B cell (primary cell): ENCODE results near the gene COA8. TPM values are rescaled to one million over a fixed set of nuclear protein-coding genes. Genes with fewer than 3 reads are reported as not detected.

Experiments used
- ATAC-seq: fragments of 200-7000 bp; cut with Tn5 transposase; one replicate; pipeline ENCODE4 v1.10.0; 2021; ENCODE audit warnings: low read depth, mild to moderate bottlenecking, moderate number of reproducible peaks, moderate library complexity
- CTCF ChIA-PET: fragments of 350-600 bp; sonication (Branson Sonifier 250); formaldehyde crosslinking; loops from one replicate; lab custom pipeline; 2021; ENCODE audit warnings: antibody characterized with exemption, inconsistent platforms; lab: Charles Lee
- POLR2A ChIA-PET: fragments of 350-600 bp; sonication (Branson Sonifier 250); formaldehyde crosslinking; loops from one replicate; lab custom pipeline; 2021; ENCODE audit warnings: antibody characterized with exemption; lab: Charles Lee
- DNase-seq: peaks from one replicate; pipeline ENCODE4 v3.0.0; 2013
- H2AFZ ChIP-seq: 2 replicates; pipeline ENCODE4 v1.6.1; 2012; ENCODE audit warnings: mild to moderate bottlenecking, low read depth, low read length; ENCODE audit not compliant: insufficient read depth, poor library complexity, severe bottlenecking
- H3K27ac ChIP-seq, 2 donors: 1 replicate in 1 of 2; 2 replicates in 1 of 2; pipeline ENCODE4 v1.5.1; 2012 to 2013; ENCODE audit warnings: low read length in 2 of 2, mild to moderate bottlenecking in 2 of 2, moderate library complexity in 1 of 2
- H3K27me3 ChIP-seq, 4 experiments: fragments of 200-600 bp in 1 of 4; sonication (generic) in 1 of 4; replicated peaks in 1 of 4; 1 replicate in 2 of 4; 2 replicates in 2 of 4; pipeline versions ENCODE4 v1.6.1 to v1.7.0; 2013 to 2016; ENCODE audit warnings: low read length in 3 of 4, mild to moderate bottlenecking in 2 of 4, mixed read lengths in 1 of 4, moderate library complexity in 1 of 4; ENCODE audit not compliant: insufficient read depth in 4 of 4, control insufficient read depth in 3 of 4; ENCODE audit errors: control extremely low read depth in 1 of 4
- H3K36me3 ChIP-seq, 2 experiments: replicated peaks in 1 of 2; 1 replicate in 1 of 2; 2 replicates in 1 of 2; pipeline versions ENCODE4 v1.6.1 to v1.7.1; 2013; ENCODE audit warnings: low read length in 1 of 2; ENCODE audit not compliant: insufficient read depth in 2 of 2, control insufficient read depth in 1 of 2; ENCODE audit errors: control extremely low read depth in 1 of 2, extremely low read depth in 1 of 2
- H3K4me1 ChIP-seq, 2 donors: fragments of 200-600 bp in 1 of 2; sonication (generic) in 1 of 2; 1 replicate in 1 of 2; 2 replicates in 1 of 2; pipeline versions ENCODE4 v1.5.1 to v1.6.1; 2013 to 2017; ENCODE audit warnings: low read length in 2 of 2; ENCODE audit not compliant: control insufficient read depth in 2 of 2, insufficient read depth in 2 of 2
- H3K4me2 ChIP-seq: replicated peaks from 2 replicates; pipeline ENCODE3; 2012; ENCODE audit warnings: mild to moderate bottlenecking, low read depth, low read length; ENCODE audit not compliant: poor library complexity, severe bottlenecking
- H3K4me3 ChIP-seq, 5 experiments: fragments of 200-600 bp in 1 of 5; sonication (generic) in 1 of 5; 1 replicate in 3 of 5; 2 replicates in 2 of 5; pipeline versions ENCODE4 v1.5.1 to v1.7.0; 2011 to 2016; ENCODE audit warnings: low read length in 4 of 5, mild to moderate bottlenecking in 4 of 5, low read depth in 2 of 5, control low read depth in 1 of 5, moderate library complexity in 1 of 5; ENCODE audit not compliant: insufficient read depth in 1 of 5; ENCODE audit errors: control extremely low read depth in 1 of 5, extremely low read depth in 1 of 5
- H3K79me2 ChIP-seq: fragments of 200-600 bp; sonication (generic); one replicate; pipeline ENCODE4 v1.6.0; 2016; ENCODE audit warnings: low read length; ENCODE audit not compliant: control insufficient read depth, insufficient read depth
- H3K9ac ChIP-seq: fragments of 200-600 bp; sonication (generic); 2 replicates; pipeline ENCODE4 v1.6.1; 2017; ENCODE audit warnings: mild to moderate bottlenecking, low read length, moderate library complexity
- H3K9me3 ChIP-seq, 3 donors: one replicate each; pipeline versions ENCODE4 v1.6.1 to v1.7.1; 2013; ENCODE audit warnings: low read length in 2 of 3; ENCODE audit not compliant: control insufficient read depth in 2 of 3, insufficient read depth in 1 of 3; ENCODE audit errors: control extremely low read depth in 1 of 3
- H4K20me1 ChIP-seq: 2 replicates; pipeline ENCODE4 v1.6.0; 2012; ENCODE audit warnings: mild to moderate bottlenecking, low read length; ENCODE audit not compliant: insufficient read depth, control insufficient read depth, poor library complexity, severe bottlenecking
- H3K27ac Mint-ChIP-seq: one replicate; pipeline ENCODE4 v1.8.0; 2021; ENCODE audit warnings: mixed read lengths
- H3K27me3 Mint-ChIP-seq: one replicate; pipeline ENCODE4 v1.8.0; 2021; ENCODE audit warnings: mixed read lengths
- H3K4me1 Mint-ChIP-seq: one replicate; pipeline ENCODE4 v1.8.0; 2021; ENCODE audit warnings: mixed read lengths
- H3K4me3 Mint-ChIP-seq: one replicate; pipeline ENCODE4 v1.8.0; 2021; ENCODE audit warnings: mixed read lengths
- H3K9me3 Mint-ChIP-seq: one replicate; pipeline ENCODE4 v1.8.0; 2022; ENCODE audit warnings: mixed read lengths; ENCODE audit not compliant: insufficient read depth
- EZH2 ChIP-seq: IDR thresholded peaks from 2 replicates; pipeline ENCODE4 v1.6.1; 2012; ENCODE audit warnings: borderline replicate concordance, low read depth, mild to moderate bottlenecking, moderate library complexity, low read length; ENCODE audit not compliant: insufficient read depth, poor library complexity, severe bottlenecking
- WGBS: methylation state at CpG from one replicate; pipeline ENCODE4 v1.1.5; 2013; ENCODE audit warnings: missing lambda C conversion rate; ENCODE audit not compliant: insufficient coverage; 5-methylcytosine and 5-hydroxymethylcytosine counted together
- intact Hi-C: fragments of 100-400 bp; cut with micrococcal nuclease; formaldehyde crosslinking; loops from one replicate; pipeline ENCODE4 v1.10.0; 2022
- polyA plus RNA-seq: library from polyadenylated mRNA; depleted of rRNA; stranded (reverse); fragments of >200 nt; gene quantifications from 2 replicates; pipeline ENCODE4 v1.2.3, GENCODE V29; 2012
- total RNA-seq, 2 donors: library from RNA; stranded (reverse); fragments of 120-200 nt in 1 of 2; gene quantifications; 1 replicate in 1 of 2; 2 replicates in 1 of 2; pipeline versions ENCODE4 v1.2.3 to v1.2.4, GENCODE V29; 2013 to 2022
- TF ChIP-seq, protein P1 (sequence below): fragments of 200-600 bp; IDR thresholded peaks from one replicate; pipeline ENCODE4 v1.8.0; 2022; ENCODE audit warnings: antibody characterized with exemption, mild to moderate bottlenecking

COA8 gene
- total and polyA plus RNA-seq, 2 donors (not counting 1 experiment from before 2014, with no cell fraction given), result 7.5 to 24.9 TPM

DNA sequence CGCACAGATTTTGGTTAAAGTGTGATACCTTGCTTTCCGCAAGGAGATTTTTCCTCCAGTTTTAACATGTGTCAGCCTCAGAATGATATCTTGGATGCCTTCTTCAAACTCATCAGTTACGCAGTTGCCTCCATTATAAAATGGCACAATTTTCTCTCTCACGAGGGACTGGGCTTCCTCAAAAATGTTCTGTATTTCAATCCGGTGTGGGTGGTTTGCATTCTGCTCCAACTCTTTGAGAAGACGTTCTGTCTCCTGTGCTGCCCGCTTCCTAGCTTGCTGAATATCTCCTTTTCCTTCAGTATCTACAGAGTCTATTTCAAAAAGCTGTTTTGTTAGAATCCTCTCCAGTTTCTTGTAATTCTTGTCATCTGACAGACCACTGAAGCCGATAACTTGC is 2.1 kb upstream of the COA8 start:
- POLR2A ChIA-PET, result no interaction called here
- DNase-seq, result no peak
- no peaks in the 10 kb centered on the region for H3K9me3 ChIP-seq
- H3K27me3 ChIP-seq, result no peaks in the 10 kb centered on the region
- peak overlapping the region; percentile 96 for H3K4me2 ChIP-seq
- ATAC-seq, result no peak
- peaks cover 27 to 30% of the 10 kb centered on the region in 2 donors for H3K4me1 ChIP-seq
- H3K4me3 Mint-ChIP-seq, result peak overlapping the region; percentile 89
- no peak overlapping the region for H2AFZ ChIP-seq
- H3K4me1 Mint-ChIP-seq, result peaks cover 59% of the 10 kb centered on the region
- no peaks in the 10 kb centered on the region for H3K9me3 Mint-ChIP-seq
- intact Hi-C loops, result loop anchor here (5.0 to 10.0 kb wide), 2 partner anchors 168 to 226 kb away; partner anchors contain the start of gene EIF5
- H3K27ac Mint-ChIP-seq, result peak overlapping the region; percentile 12
- H4K20me1 ChIP-seq, result peaks cover 47% of the 10 kb centered on the region
- no peak overlapping the region for H3K27ac ChIP-seq
- H3K79me2 ChIP-seq, result peaks cover 78% of the 10 kb centered on the region
- CTCF ChIA-PET, result interaction anchor here (1.8 kb wide), 1 partner anchor 119 kb away, joined by 6 read pairs; no protein-coding TSS in a partner anchor
- 90% methylated on average over 7 of the region's 8 CpGs for WGBS
- peaks cover 0 to 30% of the 10 kb centered on the region in 2 experiments for H3K36me3 ChIP-seq
- peak overlapping the region; percentile 93 for H3K9ac ChIP-seq
- H3K27me3 Mint-ChIP-seq, result no peaks in the 10 kb centered on the region
- TF ChIP-seq EZH2, result no peak
- TF ChIP-seq, protein P1, sequence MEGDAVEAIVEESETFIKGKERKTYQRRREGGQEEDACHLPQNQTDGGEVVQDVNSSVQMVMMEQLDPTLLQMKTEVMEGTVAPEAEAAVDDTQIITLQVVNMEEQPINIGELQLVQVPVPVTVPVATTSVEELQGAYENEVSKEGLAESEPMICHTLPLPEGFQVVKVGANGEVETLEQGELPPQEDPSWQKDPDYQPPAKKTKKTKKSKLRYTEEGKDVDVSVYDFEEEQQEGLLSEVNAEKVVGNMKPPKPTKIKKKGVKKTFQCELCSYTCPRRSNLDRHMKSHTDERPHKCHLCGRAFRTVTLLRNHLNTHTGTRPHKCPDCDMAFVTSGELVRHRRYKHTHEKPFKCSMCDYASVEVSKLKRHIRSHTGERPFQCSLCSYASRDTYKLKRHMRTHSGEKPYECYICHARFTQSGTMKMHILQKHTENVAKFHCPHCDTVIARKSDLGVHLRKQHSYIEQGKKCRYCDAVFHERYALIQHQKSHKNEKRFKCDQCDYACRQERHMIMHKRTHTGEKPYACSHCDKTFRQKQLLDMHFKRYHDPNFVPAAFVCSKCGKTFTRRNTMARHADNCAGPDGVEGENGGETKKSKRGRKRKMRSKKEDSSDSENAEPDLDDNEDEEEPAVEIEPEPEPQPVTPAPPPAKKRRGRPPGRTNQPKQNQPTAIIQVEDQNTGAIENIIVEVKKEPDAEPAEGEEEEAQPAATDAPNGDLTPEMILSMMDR, result no peak
- peak overlapping the region in 1 of 5 experiments; percentile 80 for H3K4me3 ChIP-seq
